BE2C (cell line): ENCODE results near the gene PPP1R1C.

ENCODE experiments used
- DNase-seq: peaks from one replicate; pipeline ENCODE4 v3.0.0-alpha.2; 2020
- H3K27me3 ChIP-seq: fragments of 250-450 bp; sonication (Bioruptor Pico); 2 replicates; pipeline ENCODE4 v1.5.1; 2020; ENCODE audit warnings: mild to moderate bottlenecking
- H3K36me3 ChIP-seq: fragments of 250-450 bp; sonication (Bioruptor Pico); 2 replicates; pipeline ENCODE4 v1.5.1; 2020; ENCODE audit warnings: mild to moderate bottlenecking
- H3K4me1 ChIP-seq: fragments of 250-450 bp; sonication (Bioruptor Pico); 2 replicates; pipeline ENCODE4 v1.5.1; 2020
- H3K4me3 ChIP-seq: 2 replicates; pipeline ENCODE4 v1.5.1; 2011; ENCODE audit warnings: low read depth, low read length
- H3K9me3 ChIP-seq: fragments of 250-450 bp; sonication (Bioruptor Pico); 2 replicates; pipeline ENCODE4 v1.5.1; 2020
- TF ChIP-seq, protein P1 (sequence below): IDR thresholded peaks from 2 replicates; pipeline ENCODE4 v1.5.1; 2012; ENCODE audit warnings: mild to moderate bottlenecking, low read depth, low read length

PPP1R1C gene

DNA sequence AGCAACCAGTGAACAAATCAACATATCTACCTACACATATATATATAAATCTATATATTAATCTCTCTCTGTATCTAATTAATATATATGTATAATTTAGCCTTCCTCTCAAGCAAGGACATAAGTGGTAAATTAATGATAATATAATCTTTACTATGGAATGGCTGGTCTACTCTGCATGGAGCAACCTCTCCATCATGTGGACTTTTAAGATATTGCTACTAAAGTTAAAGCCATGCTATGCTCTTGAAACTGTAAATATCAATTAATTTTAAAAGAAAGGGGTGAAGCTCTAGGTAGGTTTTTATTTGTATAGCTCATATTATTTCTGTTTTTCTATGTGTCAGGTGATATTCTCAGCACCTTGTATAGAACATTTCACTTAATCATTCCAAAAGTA is 147.0 kb downstream of the PPP1R1C start:
- no peak for DNase-seq
- Histone ChIP-seq H3K4me1 (no peaks in the 10 kb centered on the region), H3K9me3 (no peaks in the 10 kb centered on the region), H3K4me3 (no peak overlapping the region), H3K27me3 (no peaks in the 10 kb centered on the region), H3K36me3 (no peaks in the 10 kb centered on the region)
- TF ChIP-seq, protein P1, sequence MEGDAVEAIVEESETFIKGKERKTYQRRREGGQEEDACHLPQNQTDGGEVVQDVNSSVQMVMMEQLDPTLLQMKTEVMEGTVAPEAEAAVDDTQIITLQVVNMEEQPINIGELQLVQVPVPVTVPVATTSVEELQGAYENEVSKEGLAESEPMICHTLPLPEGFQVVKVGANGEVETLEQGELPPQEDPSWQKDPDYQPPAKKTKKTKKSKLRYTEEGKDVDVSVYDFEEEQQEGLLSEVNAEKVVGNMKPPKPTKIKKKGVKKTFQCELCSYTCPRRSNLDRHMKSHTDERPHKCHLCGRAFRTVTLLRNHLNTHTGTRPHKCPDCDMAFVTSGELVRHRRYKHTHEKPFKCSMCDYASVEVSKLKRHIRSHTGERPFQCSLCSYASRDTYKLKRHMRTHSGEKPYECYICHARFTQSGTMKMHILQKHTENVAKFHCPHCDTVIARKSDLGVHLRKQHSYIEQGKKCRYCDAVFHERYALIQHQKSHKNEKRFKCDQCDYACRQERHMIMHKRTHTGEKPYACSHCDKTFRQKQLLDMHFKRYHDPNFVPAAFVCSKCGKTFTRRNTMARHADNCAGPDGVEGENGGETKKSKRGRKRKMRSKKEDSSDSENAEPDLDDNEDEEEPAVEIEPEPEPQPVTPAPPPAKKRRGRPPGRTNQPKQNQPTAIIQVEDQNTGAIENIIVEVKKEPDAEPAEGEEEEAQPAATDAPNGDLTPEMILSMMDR, result no peak

DNA sequence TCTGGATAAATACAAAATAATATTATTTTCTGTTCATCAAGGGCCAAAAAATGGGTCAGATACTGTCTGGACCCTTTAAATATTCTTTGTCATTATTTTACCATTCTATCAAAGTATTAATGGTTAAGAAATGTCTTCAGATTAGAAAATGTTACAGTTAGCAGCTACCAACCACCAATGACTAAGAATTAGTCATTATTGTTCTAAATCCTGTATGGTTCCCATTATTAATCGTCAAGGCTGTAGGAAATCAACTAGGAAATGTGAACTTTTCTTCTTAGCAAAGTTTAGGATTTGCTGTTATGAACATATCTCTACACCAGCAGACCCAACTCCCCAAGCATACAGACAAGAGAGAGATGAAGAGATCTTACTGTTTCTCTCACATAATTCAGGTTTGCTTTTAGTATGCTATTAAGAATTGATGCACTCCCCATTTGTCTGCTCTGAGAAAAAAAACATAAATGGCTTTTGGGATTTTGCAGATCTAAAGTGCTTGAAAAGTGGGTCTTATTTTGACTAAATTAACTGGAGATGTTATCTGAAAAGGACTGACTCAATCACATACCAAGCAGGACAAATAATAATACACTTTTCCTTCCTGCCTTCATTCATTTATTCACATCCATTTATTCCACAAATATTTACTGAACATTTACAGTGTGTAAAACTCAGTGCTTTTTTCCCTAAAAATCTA is 147.7 kb downstream of the PPP1R1C start:
- Histone ChIP-seq H3K4me1 (no peaks in the 10 kb centered on the region), H3K9me3 (no peaks in the 10 kb centered on the region), H3K4me3 (no peak overlapping the region), H3K27me3 (no peaks in the 10 kb centered on the region), H3K36me3 (no peaks in the 10 kb centered on the region)
- TF ChIP-seq, protein P1, result no peak
- no peak for DNase-seq

DNA sequence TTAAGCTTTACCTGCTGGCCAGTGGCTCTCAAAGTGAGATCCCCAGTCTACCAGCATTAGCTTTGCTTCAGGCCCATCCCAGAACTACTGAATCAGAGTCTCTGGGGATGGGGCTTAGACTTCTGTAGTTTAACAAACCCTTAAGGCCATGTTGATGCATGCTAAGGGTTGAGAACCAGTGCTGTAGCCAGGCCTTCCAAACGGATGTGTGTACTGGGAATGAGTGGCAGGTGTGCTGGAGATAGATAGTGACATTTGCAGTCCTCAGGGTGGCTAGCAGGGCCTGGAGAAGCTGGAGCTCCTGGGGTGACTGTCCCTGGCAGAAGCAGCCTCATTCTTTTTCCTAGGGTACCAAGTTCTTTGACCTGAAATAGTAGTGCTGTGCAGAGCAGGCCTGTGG is 148.5 kb downstream of the PPP1R1C start:
- no peaks in the 10 kb centered on the region for H3K4me1 ChIP-seq
- H3K4me3 ChIP-seq, result no peak overlapping the region
- no peaks in the 10 kb centered on the region for H3K27me3 ChIP-seq
- H3K9me3 ChIP-seq, result no peaks in the 10 kb centered on the region
- DNase-seq, result no peak
- TF ChIP-seq, protein P1, result no peak
- H3K36me3 ChIP-seq, result no peaks in the 10 kb centered on the region

DNA sequence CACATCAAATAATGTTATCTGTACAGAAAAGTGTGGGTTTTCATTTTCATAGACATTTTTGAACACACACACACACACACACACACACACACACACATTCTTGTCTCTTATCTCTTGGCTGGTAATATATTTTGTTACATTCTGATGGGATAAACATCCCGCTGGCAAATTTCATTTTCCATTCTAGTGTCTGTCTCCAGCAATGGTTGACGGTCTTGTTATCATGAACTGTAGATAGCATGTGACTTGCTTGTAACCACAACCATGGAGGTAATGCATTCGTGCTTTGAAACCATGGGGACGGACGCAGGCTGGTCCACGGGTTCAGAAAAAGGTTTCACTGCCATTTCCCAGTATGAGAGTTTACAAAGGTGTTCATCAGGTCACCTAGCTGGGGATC is 156.4 kb downstream of the PPP1R1C start:
- no peaks in the 10 kb centered on the region for H3K9me3 ChIP-seq
- TF ChIP-seq, protein P1, result no peak
- H3K27me3 ChIP-seq, result no peaks in the 10 kb centered on the region
- DNase-seq, result no peak
- no peak overlapping the region for H3K4me3 ChIP-seq
- H3K4me1 ChIP-seq, result no peaks in the 10 kb centered on the region
- H3K36me3 ChIP-seq, result no peaks in the 10 kb centered on the region

DNA sequence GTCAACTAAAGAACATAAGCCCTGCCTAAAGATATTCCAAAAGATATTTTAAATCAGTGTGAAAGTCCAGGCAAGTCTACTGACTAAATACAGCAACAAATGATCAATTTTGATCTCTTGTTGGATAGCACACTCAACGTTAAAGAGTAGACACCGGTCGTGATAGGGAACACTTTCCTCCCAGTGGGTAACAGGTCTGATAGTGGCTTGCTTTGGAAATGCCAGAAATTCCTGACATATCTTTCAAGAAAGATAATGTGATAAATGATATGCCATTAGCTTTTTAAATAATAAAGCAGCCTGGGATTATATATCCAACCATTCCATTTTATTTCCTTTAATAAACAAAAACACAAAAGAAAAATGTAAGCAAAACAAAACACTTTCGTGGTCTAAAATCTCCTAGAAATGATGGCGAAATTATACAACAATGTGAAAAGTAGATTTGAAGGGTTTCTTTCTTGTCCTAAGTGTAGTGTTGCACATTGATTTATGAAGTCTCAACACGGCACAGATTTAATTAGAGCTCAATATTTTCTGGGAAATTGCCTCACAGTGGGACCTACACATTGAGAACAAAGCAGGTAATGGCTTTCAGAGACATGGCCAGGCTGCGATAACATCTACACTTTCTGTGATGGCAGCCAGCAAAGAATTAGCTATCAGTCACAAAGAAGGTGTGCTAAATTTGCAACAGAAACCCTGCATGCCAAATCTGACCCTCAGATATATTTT is 158.6 kb downstream of the PPP1R1C start:
- DNase-seq, result no peak
- Histone ChIP-seq H3K36me3 (no peaks in the 10 kb centered on the region), H3K4me1 (no peaks in the 10 kb centered on the region), H3K4me3 (no peak overlapping the region), H3K9me3 (no peaks in the 10 kb centered on the region), H3K27me3 (no peaks in the 10 kb centered on the region)
- TF ChIP-seq, protein P1, result no peak

DNA sequence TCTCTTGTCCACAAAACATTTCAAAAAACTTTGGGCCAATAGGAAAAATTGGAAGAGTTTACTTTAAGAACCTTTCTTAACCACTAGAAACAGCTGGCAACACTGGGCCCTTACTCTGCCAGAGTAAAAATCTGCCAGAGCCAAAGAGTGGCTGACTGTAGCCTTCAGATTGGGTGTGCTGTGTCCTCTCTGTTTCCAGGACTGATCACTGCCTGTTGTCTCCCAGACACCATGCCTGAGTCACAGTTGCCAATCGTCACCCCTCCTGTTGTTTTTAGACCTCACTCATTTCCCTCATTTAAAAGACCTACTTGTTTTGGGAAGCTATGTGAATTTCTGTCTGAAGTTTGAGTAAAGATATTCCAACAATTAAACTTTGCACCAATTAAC is 159.1 kb downstream of the PPP1R1C start:
- Histone ChIP-seq H3K27me3 (no peaks in the 10 kb centered on the region), H3K4me3 (no peak overlapping the region), H3K9me3 (no peaks in the 10 kb centered on the region), H3K4me1 (no peaks in the 10 kb centered on the region), H3K36me3 (no peaks in the 10 kb centered on the region)
- TF ChIP-seq, protein P1, result no peak
- DNase-seq, result no peak
